ENCODE results near the gene PRKCA.

Gene PRKCA

GRCh38 chr17:66714046-66715023 lies 411.9 kb downstream of the PRKCA start:
- no peak overlapping the region for H3K4me3 ChIP-seq (ENCODE audit: low read depth, low read length)
- no peak for TF ChIP-seq CTCF (IDR thresholded peaks at IDR 0.05; ENCODE audit: low read depth, low read length, missing control alignments)
- no peak for DNase-seq (ENCODE audit: low read depth)

GRCh38 chr17:66715076-66715675 lies 412.8 kb downstream of the PRKCA start:
- no peak overlapping the region for H3K4me3 ChIP-seq (ENCODE audit: low read depth, low read length)
- DNase-seq (ENCODE audit: low read depth): no peak
- no peak for TF ChIP-seq CTCF (IDR thresholded peaks at IDR 0.05; ENCODE audit: low read depth, low read length, missing control alignments)

GRCh38 chr17:66715745-66716156 lies 413.3 kb downstream of the PRKCA start:
- TF ChIP-seq CTCF (IDR thresholded peaks at IDR 0.05; ENCODE audit: low read depth, low read length, missing control alignments): peak; percentile 65
- H3K4me3 ChIP-seq (ENCODE audit: low read depth, low read length): no peak overlapping the region
- peak; percentile 36 for DNase-seq (ENCODE audit: low read depth)

- no peak for TF ChIP-seq CTCF (IDR thresholded peaks at IDR 0.05; ENCODE audit: low read depth, low read length, missing control alignments)
- no peak overlapping the region for H3K4me3 ChIP-seq (ENCODE audit: low read depth, low read length)
- no peak for DNase-seq (ENCODE audit: low read depth)
These were observed 414.0 kb downstream of the PRKCA start for GRCh38 chr17:66716236-66717026.

- DNase-seq (ENCODE audit: low read depth): no peak
- no peak overlapping the region for H3K4me3 ChIP-seq (ENCODE audit: low read depth, low read length)
- no peak for TF ChIP-seq CTCF (IDR thresholded peaks at IDR 0.05; ENCODE audit: low read depth, low read length, missing control alignments)
These were observed 415.2 kb downstream of the PRKCA start for GRCh38 chr17:66717641-66718058.

- no peak for TF ChIP-seq CTCF (IDR thresholded peaks at IDR 0.05; ENCODE audit: low read depth, low read length, missing control alignments)
- no peak overlapping the region for H3K4me3 ChIP-seq (ENCODE audit: low read depth, low read length)
- no peak for DNase-seq (ENCODE audit: low read depth)
These were observed 417.6 kb downstream of the PRKCA start for GRCh38 chr17:66720027-66720426.

Measured in GM12864 (cell line).